HCT116 (cell line): Measurements from ENCODE around the gene CACNA2D2. TPM values are rescaled to one million over a fixed set of nuclear protein-coding genes. Genes with fewer than 3 reads are reported as not detected.

Experiments
- ATAC-seq: fragments of 200-7000 bp; cut with Tn5 transposase; 2 replicates; pipeline ENCODE4 v1.9.1; 2020; ENCODE audit warnings: mild to moderate bottlenecking, moderate library complexity
- BruUV-seq: library from RNA; stranded (reverse); fragments of 400-500 nt; replicated peaks from 2 replicates; lab custom pipeline; 2021; lab: Mats Ljungman, UMichigan
- CTCF ChIA-PET: fragments of 300-600 bp; sonication (Branson Sonifier 250); formaldehyde crosslinking; loops from one replicate; lab custom pipeline; 2021; ENCODE audit warnings: antibody characterized with exemption; lab: Charles Lee
- POLR2A ChIA-PET: fragments of 300-600, 350-600 bp; sonication (Branson Sonifier 250); formaldehyde crosslinking; loops from one replicate; lab custom pipeline; 2021; ENCODE audit warnings: antibody characterized with exemption; lab: Charles Lee
- RAD21 ChIA-PET, 2 experiments: fragments of 300-600 bp; sonication (Branson Sonifier 250); formaldehyde crosslinking; loops; one replicate each; lab custom pipeline; 2023; ENCODE audit warnings: low total read pairs in 2 of 2; ENCODE audit not compliant: uncharacterized antibody in 2 of 2, unreplicated experiment in 2 of 2, low non-redundant PET in 1 of 2; lab: Charles Lee
- DNase-seq: peaks from one replicate; pipeline ENCODE4 v3.0.0-alpha.2; 2010; ENCODE audit warnings: low read depth, low spot score
- H2AFZ ChIP-seq: fragments of 200-600 bp; shearing (Covaris generic), sonication (generic); 2 replicates; pipeline ENCODE4 v1.6.1; 2017; ENCODE audit warnings: low read depth, mixed run types, mixed read lengths, antibody characterized with exemption, low read length; ENCODE audit not compliant: poor library complexity, severe bottlenecking
- H3K27ac ChIP-seq: 2 replicates; pipeline ENCODE4 v1.5.1; 2012; ENCODE audit warnings: low read depth, low read length
- H3K27me3 ChIP-seq: fragments of 200-600 bp; sonication (generic); 2 replicates; pipeline ENCODE4 v1.6.1; 2016; ENCODE audit warnings: mixed run types, low read length, mixed read lengths; ENCODE audit not compliant: insufficient read depth
- H3K36me3 ChIP-seq, 2 experiments: fragments of 200-500 bp in 1 of 2; fragments of 200-600 bp in 1 of 2; sonication (Bioruptor generic) in 1 of 2; sonication (generic) in 1 of 2; 2 replicates each; pipeline versions ENCODE4 v1.5.1 to v1.6.1; 2014 to 2016; ENCODE audit warnings: low read length in 2 of 2, inconsistent platforms in 1 of 2, mixed read lengths in 1 of 2, mixed run types in 1 of 2; ENCODE audit not compliant: insufficient read depth in 2 of 2, control insufficient read depth in 1 of 2
- H3K4me1 ChIP-seq, 2 experiments: fragments of 200-600 bp in 1 of 2; sonication (generic) in 1 of 2; 2 replicates each; pipeline versions ENCODE4 v1.5.1 to v1.6.1; 2012 to 2017; ENCODE audit warnings: low read length in 2 of 2, inconsistent platforms in 1 of 2, mild to moderate bottlenecking in 1 of 2, mixed read lengths in 1 of 2, mixed run types in 1 of 2, moderate library complexity in 1 of 2; ENCODE audit not compliant: insufficient read depth in 2 of 2, control insufficient read depth in 1 of 2
- H3K4me2 ChIP-seq: fragments of 200-600 bp; sonication (generic); 2 replicates; pipeline ENCODE4 v1.6.1; 2017; ENCODE audit warnings: mixed run types, low read length, mixed read lengths
- H3K4me3 ChIP-seq, 2 experiments: fragments of 200-600 bp in 1 of 2; sonication (generic) in 1 of 2; replicated peaks in 1 of 2; 2 replicates each; pipeline ENCODE4 v1.5.1; 2011 to 2016; ENCODE audit warnings: low read length in 2 of 2, control low read depth in 1 of 2, low read depth in 1 of 2, mild to moderate bottlenecking in 1 of 2, mixed read lengths in 1 of 2, mixed run types in 1 of 2
- H3K79me2 ChIP-seq: fragments of 200-600 bp; sonication (generic); 2 replicates; pipeline ENCODE4 v1.6.1; 2017; ENCODE audit warnings: mild to moderate bottlenecking, mixed run types, low read length, moderate library complexity, mixed read lengths; ENCODE audit not compliant: insufficient read depth
- H3K9ac ChIP-seq: fragments of 200-600 bp; sonication (generic); 2 replicates; pipeline ENCODE4 v1.6.1; 2016; ENCODE audit warnings: low read length, mixed read lengths
- H3K9me2 ChIP-seq: fragments of 200-600 bp; sonication (generic), shearing (Covaris generic); 2 replicates; pipeline ENCODE4 v1.6.1; 2017; ENCODE audit warnings: mixed run types, mild to moderate bottlenecking, moderate library complexity; ENCODE audit not compliant: insufficient read depth
- H3K9me3 ChIP-seq, 2 experiments: fragments of 200-500 bp in 1 of 2; fragments of 200-600 bp in 1 of 2; sonication (Bioruptor generic) in 1 of 2; sonication (generic) in 1 of 2; 2 replicates each; pipeline ENCODE4 v1.6.1; 2014 to 2017; ENCODE audit warnings: low read length in 2 of 2, mixed read lengths in 2 of 2, inconsistent platforms in 1 of 2, low read depth in 1 of 2, mild to moderate bottlenecking in 1 of 2, mixed run types in 1 of 2, moderate library complexity in 1 of 2; ENCODE audit not compliant: control insufficient read depth in 1 of 2, insufficient read depth in 1 of 2
- H4K20me1 ChIP-seq: fragments of 200-600 bp; sonication (generic), shearing (Covaris generic); 2 replicates; pipeline ENCODE4 v1.6.1; 2017; ENCODE audit warnings: mixed run types, mild to moderate bottlenecking, moderate library complexity; ENCODE audit not compliant: insufficient read depth
- ATF3 ChIP-seq: IDR thresholded peaks from 2 replicates; pipeline ENCODE4 v1.6.1; 2012
- CEBPB ChIP-seq: IDR thresholded peaks from 2 replicates; pipeline ENCODE4 v1.6.1; 2012; ENCODE audit warnings: low read depth
- CTCF ChIP-seq, 3 experiments: fragments of 200-600 bp in 1 of 3; sonication (generic) in 1 of 3; IDR thresholded peaks in 2 of 3; conservative IDR thresholded peaks in 1 of 3; 2 replicates each; pipeline ENCODE4 v1.5.1; 2012 to 2017; ENCODE audit warnings: low read depth in 2 of 3, low read length in 2 of 3, antibody characterized with exemption in 1 of 3, borderline replicate concordance in 1 of 3, control low read depth in 1 of 3, mild to moderate bottlenecking in 1 of 3, mixed read lengths in 1 of 3, mixed run types in 1 of 3, moderate library complexity in 1 of 3; ENCODE audit not compliant: insufficient read depth in 1 of 3
- ELF1 ChIP-seq: IDR thresholded peaks from 2 replicates; pipeline ENCODE4 v1.6.1; 2012; ENCODE audit warnings: low read depth, borderline replicate concordance
- EZH2 ChIP-seq: fragments of 200-600 bp; sonication (generic); IDR thresholded peaks from 2 replicates; pipeline ENCODE4 v1.6.1; 2017; ENCODE audit warnings: antibody characterized with exemption, mixed run types
- EZH2phosphoT487 ChIP-seq: fragments of 200-600 bp; IDR thresholded peaks from 2 replicates; pipeline ENCODE4 v1.6.1; 2018; ENCODE audit warnings: antibody characterized with exemption, borderline replicate concordance
- FOSL1 ChIP-seq: IDR thresholded peaks from 2 replicates; pipeline ENCODE4 v1.6.1; 2012; ENCODE audit warnings: low read depth
- JUND ChIP-seq: IDR thresholded peaks from 2 replicates; pipeline ENCODE4 v1.6.1; 2012
- POLR2AphosphoS5 ChIP-seq: IDR thresholded peaks from 2 replicates; pipeline ENCODE4 v1.6.1; 2011; ENCODE audit warnings: mild to moderate bottlenecking, low read depth, low read length, moderate library complexity
- RAD21 ChIP-seq: IDR thresholded peaks from 2 replicates; pipeline ENCODE4 v1.6.1; 2012; ENCODE audit warnings: low read depth, mild to moderate bottlenecking
- SIN3A ChIP-seq: IDR thresholded peaks from 2 replicates; pipeline ENCODE4 v1.6.1; 2012; ENCODE audit warnings: low read depth
- TCF7L2 ChIP-seq: IDR thresholded peaks from 2 replicates; pipeline ENCODE4 v1.7.0; 2011; ENCODE audit warnings: borderline replicate concordance, inconsistent platforms; ENCODE audit not compliant: insufficient read depth, insufficient read length; ENCODE audit errors: extremely low read depth
- YY1 ChIP-seq: IDR thresholded peaks from 2 replicates; pipeline ENCODE4 v1.6.1; 2011; ENCODE audit warnings: low read length, low read depth, moderate library complexity, mild to moderate bottlenecking; ENCODE audit not compliant: insufficient replicate concordance; ENCODE audit errors: extremely low read depth
- ZNF274 ChIP-seq: fragments of 200-500 bp; sonication (Bioruptor generic); IDR thresholded peaks from 2 replicates; pipeline ENCODE4 v1.6.1; 2014; ENCODE audit warnings: mild to moderate bottlenecking, low read depth, low read length, inconsistent platforms
- intact Hi-C: fragments of 100-400 bp; cut with micrococcal nuclease; formaldehyde crosslinking; loops from 2 replicates; pipeline ENCODE4 v1.10.0; 2022
- total RNA-seq: library from RNA; stranded (reverse); gene quantifications from one replicate; pipeline ENCODE4 v1.2.1, GENCODE V29; 2021; ENCODE audit not compliant: unreplicated experiment

Gene CACNA2D2
- total RNA-seq, 1 experiment from 2014 or later: 10.2 TPM

- DNase-seq (no peak), ATAC-seq (no peak)
- TF ChIP-seq ELF1: no peak
- TF ChIP-seq FOSL1: no peak
- ChIA-PET POLR2A (interaction anchor here (1.1 to 1.3 kb wide), 2 partner anchors 14 to 23 kb away, joined by 3 to 4 read pairs; partner anchors contain the start of genes HYAL3 and NAA80), RAD21 (interaction anchor here in 1 of 2 experiments (1.5 kb wide), 1 partner anchor 23 kb away, joined by 4 read pairs; the partner anchor contains the start of genes HYAL3 and NAA80), CTCF (interaction anchor here (0.8 to 1.2 kb wide), 2 partner anchors 15 to 45 kb away, joined by 3 to 11 read pairs; no protein-coding TSS in a partner anchor)
- peak within 1 kb of the TSS; percentile 92 for H3K4me2 ChIP-seq
- no peaks in the 10 kb centered on the region for H3K9me2 ChIP-seq
- no peaks in the 10 kb centered on the region for H4K20me1 ChIP-seq
- peaks cover 9 to 29% of the 10 kb centered on the region in 2 experiments; a peak in 2 of 4 replicates for H3K36me3 ChIP-seq
- H3K27me3 ChIP-seq: no peaks in the 10 kb centered on the region
- no peak within 1 kb of the TSS for H2AFZ ChIP-seq
- H3K9ac ChIP-seq: peak within 1 kb of the TSS; percentile 88
- peak within 1 kb of the TSS; percentile 93 for H3K27ac ChIP-seq
- peaks cover 48 to 73% of the 10 kb centered on the region in 2 experiments for H3K4me1 ChIP-seq
- intact Hi-C loops: no loop called here
- no TSS peak for BruUV-seq
- peak within 1 kb of the TSS; percentile 64 to 92 for H3K4me3 ChIP-seq
- no peaks in the 10 kb centered on the region for H3K9me3 ChIP-seq
- peaks cover 58% of the 10 kb centered on the region for H3K79me2 ChIP-seq
These were observed 180.9 kb downstream of the CACNA2D2 start, which contains the start of gene HYAL2 for GRCh38 chr3:50322386-50323091. Gene HYAL2 (minus strand): TSS chr3:50322745. CDS start chr3:50320489, 2,256 bp downstream.

- Histone ChIP-seq H3K9me3 (no peaks in the 10 kb centered on the region), H3K27me3 (no peaks in the 10 kb centered on the region), H3K27ac (peak overlapping the region; percentile 93)
- BruUV-seq: no TSS peak
- no peak for TF ChIP-seq YY1
- no peak for TF ChIP-seq ATF3
- TF ChIP-seq CEBPB: no peak
- no peak for TF ChIP-seq CTCF (IDR thresholded peaks at IDR 0.05 in 2 of 3, conservative IDR thresholded peaks at IDR 0.05 in 1 of 3; ENCODE audit: borderline replicate concordance in 1 of 3, insufficient read depth in 1 of 3, low read depth in 2 of 3, low read length in 2 of 3)
- no peak for TF ChIP-seq POLR2AphosphoS5
- no peak for TF ChIP-seq SIN3A
- TF ChIP-seq EZH2phosphoT487: no peak
- no peak for TF ChIP-seq TCF7L2
- no peak for TF ChIP-seq JUND
- no peak for TF ChIP-seq RAD21
- no peak for TF ChIP-seq ZNF274
- no peak for TF ChIP-seq EZH2
- TF ChIP-seq, all 23 proteins: peak for 0
- DNase-seq (no peak), ATAC-seq (no peak)
- Histone ChIP-seq H2AFZ (no peak overlapping the region), H3K9ac (peak overlapping the region; percentile 88), H3K4me2 (peak overlapping the region; percentile 92), H3K4me1 (peaks cover 51 to 76% of the 10 kb centered on the region in 2 experiments), H3K4me3 (peak overlapping the region; percentile 64 to 92), H3K9me2 (no peaks in the 10 kb centered on the region), H3K79me2 (peaks cover 53% of the 10 kb centered on the region), H4K20me1 (no peaks in the 10 kb centered on the region), H3K36me3 (peaks cover 9 to 29% of the 10 kb centered on the region in 2 experiments; a peak in 2 of 4 replicates)
- ChIA-PET RAD21 (no interaction called here), CTCF (interaction anchor here (1.0 to 1.4 kb wide), 5 partner anchors 16 to 62 kb away, joined by 3 to 11 read pairs (median 8); partner anchors contain the start of genes HYAL1, HYAL3, IFRD2 and NAA80), POLR2A (interaction anchor here (1.1 kb wide), 1 partner anchor 22 kb away, joined by 3 read pairs; the partner anchor contains the start of genes HYAL3 and NAA80)
- intact Hi-C loops: no loop called here
These were observed 181.4 kb downstream of the CACNA2D2 start for GRCh38 chr3:50322115-50322385.
